AG04449 (cell line): ENCODE results near the gene ANKRD62.

Experiments
- CTCF ChIA-PET: fragments of 350-600 bp; formaldehyde crosslinking; extraction: SDS; loops from one replicate; lab custom pipeline; 2021; ENCODE audit warnings: antibody characterized with exemption; lab: Yijun Ruan, JAX
- POLR2A ChIA-PET: fragments of 400-600, 350-600 bp; formaldehyde crosslinking; extraction: SDS; loops from one replicate; lab custom pipeline; 2020; ENCODE audit warnings: antibody characterized with exemption, inconsistent platforms; lab: Yijun Ruan, JAX
- DNase-seq: peaks from one replicate; pipeline ENCODE4 v3.0.0-alpha.2; 2010; ENCODE audit warnings: low read depth, low spot score
- H3K4me3 ChIP-seq: 2 replicates; pipeline ENCODE4 v1.5.1; 2011; ENCODE audit warnings: low read depth, mild to moderate bottlenecking, control low read depth, low read length
- CTCF ChIP-seq: IDR thresholded peaks from one replicate; pipeline ENCODE4 v1.5.1; 2011; ENCODE audit warnings: mild to moderate bottlenecking, moderate library complexity, low read length, control low read depth, inconsistent platforms; ENCODE audit not compliant: insufficient read depth; ENCODE audit errors: missing control alignments

Gene ANKRD62

GRCh38 chr18:12088731-12089375 lies 4.8 kb upstream of the ANKRD62 start:
- CTCF ChIA-PET: no interaction called here
- no peak overlapping the region for H3K4me3 ChIP-seq
- DNase-seq: no peak
- POLR2A ChIA-PET: no interaction called here
- no peak for TF ChIP-seq CTCF

- TF ChIP-seq CTCF: no peak
- POLR2A ChIA-PET: no interaction called here
Measured at GRCh38 chr18:12091538-12092141, 2.0 kb upstream of the ANKRD62 start.

GRCh38 chr18:12092398-12093229 lies 1.0 kb upstream of the ANKRD62 start:
- ChIA-PET CTCF (no interaction called here), POLR2A (no interaction called here)
- H3K4me3 ChIP-seq: no peak overlapping the region
- DNase-seq: no peak
- TF ChIP-seq CTCF: no peak

More at GRCh38 chr18:12091538-12092141, 2.0 kb upstream of the ANKRD62 start:
- H3K4me3 ChIP-seq: no peak overlapping the region
- CTCF ChIA-PET: no interaction called here
- DNase-seq: no peak

GRCh38 chr18:12098374-12098773 lies 4.7 kb downstream of the ANKRD62 start:
- DNase-seq: no peak
- H3K4me3 ChIP-seq: no peak overlapping the region
- POLR2A ChIA-PET: no interaction called here
- no peak for TF ChIP-seq CTCF
- CTCF ChIA-PET: no interaction called here

- CTCF ChIA-PET: no interaction called here
- POLR2A ChIA-PET: no interaction called here
- DNase-seq: no peak
- no peak overlapping the region for H3K4me3 ChIP-seq
- no peak for TF ChIP-seq CTCF
Measured at GRCh38 chr18:12099160-12099559, 5.5 kb downstream of the ANKRD62 start.

- no peak overlapping the region for H3K4me3 ChIP-seq
- POLR2A ChIA-PET: no interaction called here
- no peak for TF ChIP-seq CTCF
- no peak for DNase-seq
- CTCF ChIA-PET: interaction anchor here (0.9 kb wide), 1 partner anchor 63 kb away, joined by 3 read pairs; no protein-coding TSS in a partner anchor
Measured at GRCh38 chr18:12101266-12101665, 7.6 kb downstream of the ANKRD62 start.
